OCI-LY3 (cell line): ENCODE data around the gene IKZF4.

Experiments
- CTCF ChIP-seq: fragments of 200-600, 300-600 bp; sonication (generic); IDR thresholded peaks from 2 replicates; pipeline ENCODE4 v1.5.1; 2014; ENCODE audit warnings: antibody characterized with exemption, low read length, low read depth
- EZH2phosphoT487 ChIP-seq: fragments of 200-600 bp; shearing (Covaris generic); IDR thresholded peaks from 2 replicates; pipeline ENCODE4 v1.6.1; 2018; ENCODE audit warnings: antibody characterized with exemption, mixed run types, low read depth

GRCh38 chr12:55978393-55978792 lies 42.5 kb upstream of the IKZF4 start:
- no peak for TF ChIP-seq CTCF
- TF ChIP-seq EZH2phosphoT487: no peak
